Stromal cell of bone marrow (primary cell): ENCODE data around the gene MEN1.
"Not testable (repeated sequence)": the region's sequence is repeated elsewhere in the genome, so short reads cannot be mapped to it uniquely, and the experiment has no call there.

ENCODE experiments used
- DNase-seq: peaks from one replicate; pipeline ENCODE4 v3.0.0-alpha.2; 2012; ENCODE audit warnings: low read depth

MEN1 gene

DNA sequence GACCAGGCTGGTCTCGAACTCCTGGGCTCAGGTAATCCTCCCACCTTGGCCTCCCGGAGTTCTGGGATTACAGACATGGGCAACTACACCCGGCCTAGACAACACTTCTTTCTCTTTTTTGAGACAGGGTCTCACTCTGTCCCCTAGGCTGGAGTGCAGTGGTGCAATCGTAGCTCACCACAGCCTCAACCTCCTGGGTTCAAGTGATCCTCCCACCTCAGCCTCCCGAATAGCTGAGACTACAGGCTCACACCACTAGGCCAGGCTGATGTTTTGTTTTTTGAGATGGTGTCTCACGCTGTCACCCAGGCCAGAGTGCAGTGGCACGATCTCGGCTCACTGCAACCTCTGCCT is 35.4 kb upstream of the MEN1 start:
- DNase-seq = not testable (repeated sequence)

DNA sequence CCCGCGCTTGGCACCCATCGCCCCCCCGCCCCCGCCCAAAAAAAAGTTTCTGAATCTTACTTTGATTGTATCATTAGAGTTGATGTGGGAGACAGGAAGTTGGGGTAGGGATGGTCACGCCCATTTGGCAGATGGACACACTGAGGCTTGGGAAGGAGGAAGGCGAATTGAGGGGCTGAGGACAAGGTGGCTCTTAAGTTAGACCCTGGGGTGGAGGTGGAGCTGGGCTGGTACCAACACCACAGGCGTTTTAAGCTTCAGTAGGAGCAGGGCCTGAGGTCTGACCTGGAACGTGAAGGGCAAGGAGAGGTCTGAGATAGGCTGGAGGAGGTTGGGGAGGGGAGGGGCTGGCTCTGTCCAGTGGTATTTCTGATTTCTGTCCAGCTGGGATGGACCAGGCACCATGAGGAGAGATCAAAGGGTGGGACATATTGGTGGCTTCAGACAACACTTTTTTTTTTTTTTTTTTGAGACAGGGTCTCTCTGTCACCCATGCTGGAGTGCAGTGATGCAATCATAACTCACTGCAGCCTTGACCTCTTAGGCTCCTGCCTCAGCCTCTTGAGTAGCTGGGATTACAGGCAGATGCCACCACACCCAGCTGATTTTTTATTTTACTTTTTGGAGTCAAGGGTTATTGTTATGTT is 34.9 kb upstream of the MEN1 start:
- DNase-seq = no peak

DNA sequence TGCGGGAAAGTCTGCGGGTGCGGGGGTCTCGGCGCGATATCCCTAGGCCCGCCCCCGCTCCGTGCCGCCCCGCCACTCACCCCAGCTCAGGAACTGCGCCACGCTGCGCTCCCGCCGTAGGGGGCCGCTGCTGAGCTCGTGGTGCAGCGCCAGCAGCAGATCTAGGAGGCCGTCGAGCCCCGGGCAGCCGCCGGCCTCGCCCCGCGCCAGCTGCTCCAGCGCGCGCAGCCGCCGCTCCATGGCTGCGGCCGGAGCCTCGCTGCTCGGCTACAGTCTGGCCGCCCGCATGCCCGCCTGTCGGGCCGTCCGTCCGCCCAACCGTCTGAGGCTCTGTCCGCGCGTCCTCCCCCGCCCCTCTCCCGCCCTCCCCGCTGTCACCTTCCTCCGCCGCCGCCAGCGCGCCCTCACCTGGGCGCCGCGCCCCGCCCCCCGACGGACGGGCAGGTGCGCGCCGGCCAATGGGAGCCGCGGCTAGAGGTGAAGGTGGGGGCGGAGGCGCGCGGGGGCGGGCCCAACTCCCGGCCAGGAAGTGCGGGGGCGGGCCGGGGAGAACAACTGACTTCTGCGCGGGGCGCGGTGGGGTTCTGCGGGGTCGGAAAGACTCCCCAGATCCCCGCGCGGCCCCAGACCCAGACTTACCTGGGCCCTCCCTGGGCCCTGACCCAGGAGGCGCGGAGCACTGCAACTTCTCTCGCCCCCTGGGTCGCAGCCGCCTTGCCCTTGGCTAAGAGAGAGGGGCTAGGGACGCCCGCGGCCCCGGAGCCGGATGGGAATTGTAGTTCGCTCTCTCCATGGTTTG is 34.2 kb upstream of the MEN1 start, which contains the start of gene CDC42BPG:
CDC42BPG (minus strand) TSS at position 324 of the 799 bp plus-strand sequence; CDS start at position 240, 84 bp downstream.
- DNase-seq = peak; percentile 25

GRCh38 chr11:64843686-64844329 is 33.5 kb upstream of the MEN1 start:
- no peak for DNase-seq

DNA sequence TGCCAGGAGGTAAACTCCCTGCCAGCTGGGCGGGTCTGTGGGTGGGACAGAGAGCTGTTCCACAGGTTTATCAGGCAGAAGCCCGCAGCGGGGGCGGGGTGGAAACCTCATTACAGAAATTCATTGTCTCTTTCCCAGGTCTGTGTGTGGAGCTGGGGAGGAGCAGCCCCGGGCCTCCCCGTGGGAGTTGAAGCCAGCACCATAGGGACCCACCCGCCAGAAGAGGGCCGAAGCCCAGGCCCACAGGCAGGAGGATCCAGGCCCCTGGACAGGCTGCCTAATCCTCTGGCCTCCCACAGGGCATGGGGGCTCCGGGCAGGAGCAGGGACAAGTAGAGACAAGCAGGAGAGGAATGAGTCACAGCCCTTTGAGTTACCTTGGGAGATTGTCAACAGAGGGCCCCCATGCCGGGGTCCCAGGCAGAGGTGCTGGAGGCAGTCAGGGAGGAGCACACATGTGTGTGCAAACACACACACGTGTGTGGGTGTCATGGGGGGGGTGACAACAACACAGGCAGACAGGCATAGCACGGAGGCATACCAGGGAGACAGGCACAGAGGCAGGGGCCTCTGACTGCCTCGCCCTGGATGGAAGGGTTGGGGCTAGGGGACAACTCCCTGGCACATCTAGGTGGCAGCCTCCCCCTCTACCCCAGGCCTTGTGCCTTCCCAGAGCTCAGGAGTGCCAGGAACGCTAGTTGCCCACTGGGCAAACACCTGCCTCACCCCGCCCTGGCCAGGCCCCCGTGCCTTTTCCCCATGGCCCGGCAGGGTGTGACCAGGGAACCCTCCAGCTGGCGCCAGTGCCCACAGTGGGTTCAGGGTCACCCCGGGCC is 32.7 kb upstream of the MEN1 start:
- DNase-seq = no peak

- no peak for DNase-seq
These were observed 32.0 kb upstream of the MEN1 start for GRCh38 chr11:64842366-64842759.

GRCh38 chr11:64841592-64842365 is 31.4 kb upstream of the MEN1 start:
- DNase-seq = no peak

DNA sequence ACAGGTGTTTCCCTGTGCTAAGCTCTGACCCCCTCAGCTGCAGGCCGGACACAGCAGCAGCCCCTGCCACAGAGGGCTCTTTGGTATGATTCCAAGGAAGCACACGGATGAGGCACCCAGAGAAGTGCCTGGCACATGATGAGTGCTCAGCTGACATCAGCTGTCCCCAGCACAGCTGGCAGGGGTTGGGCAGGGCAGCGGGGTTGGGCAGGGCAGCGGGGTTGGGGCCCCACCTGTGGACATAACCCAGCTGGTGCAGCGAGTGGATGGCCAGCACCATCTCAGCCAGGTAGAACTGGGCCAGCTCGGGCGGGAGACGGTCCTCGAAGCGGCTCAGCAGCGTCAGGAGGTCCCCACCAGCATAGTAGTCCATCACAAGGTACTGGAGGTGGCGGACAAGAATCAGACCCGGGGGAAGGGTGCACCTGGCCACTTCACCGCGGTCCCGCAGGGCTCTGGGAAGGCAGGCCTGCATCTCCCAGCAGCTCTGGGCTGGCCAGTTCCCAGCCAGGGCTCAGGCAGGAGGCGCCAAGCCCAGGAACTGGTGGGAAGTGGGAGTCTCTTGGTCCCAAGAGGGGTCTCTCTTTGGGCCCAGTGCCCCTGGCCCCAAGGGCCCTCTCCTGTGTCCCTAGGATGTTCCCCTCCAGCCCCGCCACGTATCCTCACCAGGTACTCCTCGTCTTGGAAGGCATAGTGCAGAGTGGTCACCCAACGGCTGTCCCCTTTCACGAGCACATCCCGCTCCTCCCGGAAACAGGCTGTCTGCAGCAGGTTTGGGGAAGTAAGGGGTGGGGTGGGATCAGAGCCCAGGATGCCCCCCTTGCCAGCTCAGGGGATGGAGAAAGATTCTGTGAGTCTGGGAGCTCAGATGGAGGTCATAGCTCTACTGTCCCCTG is 29.8 kb upstream of the MEN1 start:
- DNase-seq = no peak

GRCh38 chr11:64839335-64839734 is 29.0 kb upstream of the MEN1 start:
- DNase-seq = no peak

GRCh38 chr11:64838600-64839334 is 28.4 kb upstream of the MEN1 start:
- DNase-seq = no peak

DNA sequence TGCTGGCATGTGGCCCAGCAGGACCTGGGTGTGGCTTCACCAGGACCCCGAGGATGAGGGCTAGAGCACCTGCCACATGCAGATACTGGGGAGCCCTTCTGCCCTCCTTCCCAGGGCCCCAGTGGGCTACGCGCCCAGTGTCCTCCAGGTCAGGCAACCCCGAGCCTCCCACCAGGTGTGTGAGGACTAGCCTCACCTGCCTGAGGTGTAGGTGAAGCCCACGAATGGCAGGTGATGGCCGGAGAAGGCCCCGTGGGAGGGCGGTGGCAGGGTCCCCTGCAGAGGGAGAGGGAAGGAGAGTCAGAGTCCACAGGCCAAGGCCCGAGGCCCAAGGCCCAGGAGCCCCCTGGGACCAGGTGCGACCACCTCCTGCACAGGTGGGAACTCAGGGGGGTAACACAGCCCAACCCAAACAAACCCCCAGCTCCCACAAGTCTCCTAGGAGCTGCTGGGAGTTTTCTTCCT is 27.6 kb upstream of the MEN1 start:
- no peak for DNase-seq

DNA sequence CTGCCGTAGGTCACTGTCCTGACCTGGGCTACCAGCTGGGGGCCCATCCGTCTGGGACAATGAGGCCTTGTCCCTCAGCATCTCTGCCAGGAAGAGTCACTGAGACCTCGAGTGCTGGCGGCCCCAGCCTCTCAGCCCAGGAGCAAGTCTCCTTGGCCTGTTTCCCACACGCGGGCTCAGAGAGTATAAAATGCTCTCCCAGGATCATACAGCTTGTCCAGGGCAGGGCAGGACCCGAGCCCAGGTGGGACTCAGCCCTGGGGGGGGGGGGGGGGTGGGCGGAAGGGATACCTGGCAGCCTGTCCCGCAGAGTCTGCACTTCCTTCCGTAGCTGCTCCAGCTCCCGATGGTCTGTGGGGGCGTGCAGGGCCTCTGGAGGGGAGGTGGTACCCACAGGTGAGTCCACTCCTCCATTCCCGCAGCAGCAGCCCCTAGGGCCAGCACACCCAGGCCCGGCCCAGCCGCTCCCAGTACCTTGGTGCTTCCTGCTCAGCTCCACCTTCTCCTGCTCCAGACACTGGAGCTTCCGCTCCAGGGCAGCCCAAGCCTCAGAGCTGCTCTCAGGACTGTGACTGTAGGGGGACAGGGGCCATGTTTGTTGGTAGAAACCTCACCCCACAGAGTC is 26.2 kb upstream of the MEN1 start:
- no peak for DNase-seq

DNA sequence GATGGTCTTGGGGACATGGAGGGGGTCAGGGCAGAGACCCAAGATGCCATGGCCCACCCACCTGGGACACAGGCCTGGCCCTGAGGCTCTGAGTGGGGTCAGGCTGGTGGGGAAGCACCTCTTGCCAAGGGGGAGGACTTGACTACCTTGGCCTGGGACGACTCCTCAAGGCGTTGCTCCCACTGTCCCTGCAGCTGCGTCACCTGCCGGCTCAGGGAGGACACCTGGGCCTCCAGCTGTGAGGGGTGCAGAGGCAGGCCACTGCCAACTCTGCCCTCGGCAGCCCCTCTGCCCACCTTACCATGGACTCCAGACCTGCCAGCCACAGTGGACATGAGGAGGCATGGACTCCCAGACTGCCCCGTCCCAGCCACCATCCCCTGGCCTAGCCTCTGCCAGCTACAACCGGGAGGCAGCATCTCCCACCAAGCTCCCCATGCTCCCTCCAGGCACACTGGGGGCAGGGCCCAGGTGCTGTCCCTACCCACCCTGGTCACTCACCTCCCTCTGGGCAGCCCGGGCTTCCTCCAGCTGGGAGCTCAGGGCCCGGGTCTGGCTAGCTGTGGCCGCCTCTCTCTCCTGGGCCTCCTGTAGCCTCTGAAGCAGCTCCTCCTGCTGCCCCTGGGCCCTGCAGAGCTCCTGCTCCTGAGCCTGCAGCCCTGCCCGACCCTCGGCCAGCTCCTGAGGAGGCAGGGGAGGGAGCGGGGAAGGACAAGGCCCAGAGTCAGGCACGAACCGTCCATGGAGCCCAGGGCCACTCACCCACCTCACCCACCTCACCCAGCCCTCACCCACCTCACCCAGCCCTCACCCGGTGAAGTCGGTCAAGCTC is 25.5 kb upstream of the MEN1 start:
- DNase-seq = no peak

GRCh38 chr11:64834723-64835615 is 24.6 kb upstream of the MEN1 start:
- no peak for DNase-seq

- no peak for DNase-seq
These were observed 23.8 kb upstream of the MEN1 start for GRCh38 chr11:64834031-64834722.

DNA sequence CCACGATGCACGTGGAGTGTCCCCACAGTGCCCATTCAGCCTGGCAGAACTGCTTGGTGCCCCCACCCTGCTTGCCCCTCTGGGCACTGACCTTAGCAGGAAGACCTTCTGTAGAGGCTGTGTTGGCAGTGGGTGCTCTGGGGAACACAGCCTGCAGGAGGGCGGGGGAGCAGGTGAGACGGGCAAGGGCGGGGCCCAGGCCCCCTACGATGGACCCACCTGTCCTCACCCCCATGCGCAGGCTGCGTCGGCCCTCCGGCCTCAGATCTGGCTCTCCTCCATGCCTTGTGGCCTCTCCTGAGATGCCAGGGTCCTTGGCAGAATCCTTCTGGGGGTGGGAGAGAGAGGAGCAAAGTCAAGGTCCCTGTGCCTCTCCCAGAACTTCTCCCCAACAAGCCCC is 23.2 kb upstream of the MEN1 start:
- no peak for DNase-seq

- no peak for DNase-seq
These were observed 22.8 kb upstream of the MEN1 start for GRCh38 chr11:64833198-64833502.
